Measurements from ENCODE around the gene ABCC11.

GRCh38 chr16:48295488-48296281 is 48.3 kb upstream of the ABCC11 start:
- TF ChIP-seq CTCF (CRISPR knock-in tag; IDR thresholded peaks at IDR 0.05): no peak
- TF ChIP-seq ZFX (CRISPR knock-in tag; IDR thresholded peaks at IDR 0.05; ENCODE audit: low read depth): no peak
- no peak for TF ChIP-seq ZNF792 (CRISPR knock-in tag; IDR thresholded peaks at IDR 0.05)
- no peak for TF ChIP-seq MAZ (IDR thresholded peaks at IDR 0.05; ENCODE audit: borderline replicate concordance, low read depth, low read length)
- TF ChIP-seq MAZ (CRISPR knock-in tag; IDR thresholded peaks at IDR 0.05; ENCODE audit: low read depth): no peak
- no peak for TF ChIP-seq FOSL1 (CRISPR knock-in tag; IDR thresholded peaks at IDR 0.05; ENCODE audit: borderline replicate concordance)
- TF ChIP-seq ZBTB40 (IDR thresholded peaks at IDR 0.05): no peak
- TF ChIP-seq ZBTB40 (CRISPR knock-in tag; IDR thresholded peaks at IDR 0.05): no peak
- no peak for TF ChIP-seq ZFP36 (IDR thresholded peaks at IDR 0.05; ENCODE audit: borderline replicate concordance, low read depth, low read length, partially characterized antibody)
- no peak for TF ChIP-seq ZNF274 (CRISPR knock-in tag; IDR thresholded peaks at IDR 0.05)
- no peak for TF ChIP-seq HNF1B (CRISPR knock-in tag; IDR thresholded peaks at IDR 0.05)
- TF ChIP-seq MAF1 (CRISPR knock-in tag; IDR thresholded peaks at IDR 0.05; ENCODE audit: borderline replicate concordance): no peak
- TF ChIP-seq HDAC6 (IDR thresholded peaks at IDR 0.05; ENCODE audit: low read depth, low read length): no peak
- TF ChIP-seq RBAK (CRISPR knock-in tag; IDR thresholded peaks at IDR 0.05): no peak
- TF ChIP-seq HDAC1 (CRISPR knock-in tag; IDR thresholded peaks at IDR 0.05): no peak
- TF ChIP-seq ZZZ3 (CRISPR knock-in tag; IDR thresholded peaks at IDR 0.05; ENCODE audit: borderline replicate concordance): no peak

All from HepG2 (cell line).